A549 (cell line): Measurements from ENCODE around the gene CHRNA4. TPM values are rescaled to one million over a fixed set of nuclear protein-coding genes. Genes with fewer than 3 reads are reported as not detected.

Experiments used
- ATAC-seq, 2 experiments: fragments of 200-7000 bp in 1 of 2; fragments of >200 bp in 1 of 2; cut with Nextera tagmentation in 1 of 2; cut with Tn5 transposase in 1 of 2; 3 replicates each; pipeline versions ENCODE4 v1.8.0 to v1.9.1; 2018 to 2020; ENCODE audit warnings: mild to moderate bottlenecking in 1 of 2, moderate library complexity in 1 of 2
- CTCF ChIA-PET: fragments of 300-600 bp; sonication (Branson Sonifier 250); formaldehyde crosslinking; extraction: SDS; loops from one replicate; lab custom pipeline; 2021; ENCODE audit warnings: antibody characterized with exemption, inconsistent platforms; lab: Yijun Ruan, JAX
- POLR2A ChIA-PET: fragments of 350-600 bp; formaldehyde crosslinking; extraction: SDS; loops from one replicate; lab custom pipeline; 2021; ENCODE audit warnings: antibody characterized with exemption, inconsistent platforms; lab: Yijun Ruan, JAX
- DNase-seq, 2 experiments: peaks; one replicate each; pipeline versions ENCODE4 v3.0.0 to v3.0.0-alpha.2; 2011 to 2016; ENCODE audit warnings: low read depth in 1 of 2, low spot score in 1 of 2
- FAIRE-seq: peaks from 2 replicates; lab custom pipeline; 2011; peaks lifted over from hg19 to GRCh38; lab: Jason Lieb, UNC
- H3K27ac ChIP-seq, 2 experiments: fragments of >200 bp; sonication (Bioruptor Twin); formaldehyde crosslinking; 3 replicates each; pipeline ENCODE4 v1.5.1; 2016 to 2017
- H3K4me1 ChIP-seq: fragments of >200 bp; sonication (Bioruptor Twin); formaldehyde crosslinking; 3 replicates; pipeline ENCODE4 v1.6.1; 2016
- H3K4me2 ChIP-seq: fragments of >200 bp; sonication (Bioruptor Twin); formaldehyde crosslinking; 3 replicates; pipeline ENCODE4 v1.6.1; 2016
- H3K4me3 ChIP-seq: fragments of >200 bp; sonication (Bioruptor Twin); formaldehyde crosslinking; 3 replicates; pipeline ENCODE4 v1.5.1; 2016
- H3K9me3 ChIP-seq: fragments of >200 bp; sonication (Bioruptor Twin); formaldehyde crosslinking; 3 replicates; pipeline ENCODE4 v1.6.1; 2016
- CBX2 ChIP-seq: fragments of 200-600 bp; sonication (generic); IDR thresholded peaks from 2 replicates; pipeline ENCODE4 v1.6.1; 2016; ENCODE audit warnings: low read depth, mild to moderate bottlenecking, borderline replicate concordance
- EHF ChIP-seq: fragments of 250-450 bp; sonication (Bioruptor Pico); IDR thresholded peaks from 2 replicates; pipeline ENCODE4 v1.5.0; 2020; ENCODE audit warnings: mild to moderate bottlenecking
- FOSL2 ChIP-seq, 2 experiments: fragments of 450-650 bp in 1 of 2; fragments of >200 bp in 1 of 2; sonication (Bioruptor Twin) in 1 of 2; formaldehyde crosslinking; IDR thresholded peaks; 2 replicates each; pipeline versions ENCODE4 v1.5.0 to v1.6.1; 2016 to 2020; ENCODE audit warnings: mild to moderate bottlenecking in 1 of 2, moderate library complexity in 1 of 2
- FOXS1 ChIP-seq: fragments of 250-450 bp; sonication (Bioruptor Pico); IDR thresholded peaks from 2 replicates; pipeline ENCODE4 v1.5.0; 2020; ENCODE audit warnings: mild to moderate bottlenecking, moderate library complexity
- HMGXB4 ChIP-seq: fragments of 250-450 bp; sonication (Bioruptor Pico); IDR thresholded peaks from 2 replicates; pipeline ENCODE4 v1.5.0; 2021; ENCODE audit warnings: mild to moderate bottlenecking, moderate library complexity, borderline replicate concordance
- HOXB13 ChIP-seq: fragments of 250-450 bp; sonication (Bioruptor Pico); IDR thresholded peaks from 2 replicates; pipeline ENCODE4 v1.5.0; 2020; ENCODE audit warnings: low read depth, mild to moderate bottlenecking, moderate library complexity
- HOXB5 ChIP-seq: fragments of 250-450 bp; sonication (Bioruptor Pico); IDR thresholded peaks from 2 replicates; pipeline ENCODE4 v1.5.0; 2020; ENCODE audit warnings: mild to moderate bottlenecking, moderate library complexity
- KDM5A ChIP-seq: fragments of 200-600 bp; sonication (generic); IDR thresholded peaks from 2 replicates; pipeline ENCODE4 v1.6.1; 2016; ENCODE audit warnings: antibody characterized with exemption, mild to moderate bottlenecking
- MYC ChIP-seq: IDR thresholded peaks from 2 replicates; pipeline ENCODE4 v1.6.1; 2012; ENCODE audit warnings: mild to moderate bottlenecking, inconsistent platforms, low read length, improper control_type of control experiment, borderline replicate concordance
- PHF8 ChIP-seq: fragments of 200-600 bp; sonication (generic); IDR thresholded peaks from 2 replicates; pipeline ENCODE4 v1.6.1; 2016; ENCODE audit warnings: low read depth, mild to moderate bottlenecking, antibody characterized with exemption, moderate library complexity, borderline replicate concordance
- ZC3H11A ChIP-seq: fragments of 450-650 bp; IDR thresholded peaks from 2 replicates; pipeline ENCODE4 v1.6.1; 2014; ENCODE audit warnings: antibody characterized with exemption, mild to moderate bottlenecking
- WGBS: methylation state at CpG from one replicate; pipeline ENCODE4 v1.1.6; 2017; ENCODE audit errors: missing lambda C conversion rate; 5-methylcytosine and 5-hydroxymethylcytosine counted together
- polyA plus RNA-seq, 4 experiments: library from polyadenylated mRNA; depleted of rRNA in 3 of 4; stranded (reverse); fragments of >200 nt; fragmentation: RNase III in 1 of 4; extraction: RNeasy Plus Mini Kit Qiagen cat#74134 plus additional on column Dnase treatment in 1 of 4; gene quantifications; 2 replicates in 3 of 4; 3 replicates in 1 of 4; pipeline ENCODE4 v1.2.3, GENCODE V29; 2011 to 2017
- TF ChIP-seq, protein P1 (sequence below): IDR thresholded peaks from 2 replicates; pipeline ENCODE4 v1.6.1; 2012
- TF ChIP-seq, protein P2 (sequence below): fragments of 150-350 bp; IDR thresholded peaks from 2 replicates; pipeline ENCODE4 v1.6.1; 2014; ENCODE audit warnings: low read depth, mild to moderate bottlenecking, low read length
- TF ChIP-seq, protein P3 (sequence below): fragments of 450-650 bp; IDR thresholded peaks from 2 replicates; pipeline ENCODE4 v1.6.1; 2014; ENCODE audit warnings: antibody characterized with exemption
- TF ChIP-seq, protein P4 (sequence below): fragments of 200-600 bp; sonication (generic); IDR thresholded peaks from 2 replicates; pipeline ENCODE4 v1.6.1; 2016; ENCODE audit warnings: antibody characterized with exemption, mild to moderate bottlenecking, moderate library complexity

CHRNA4 gene
- polyA plus RNA-seq, 2 of the 4 experiments (the other 2 are of a cell fraction), result 0.03 to 0.23 TPM

GRCh38 chr20:63320041-63320511 lies 41.1 kb downstream of the CHRNA4 start:
- no peak for FAIRE-seq
- POLR2A ChIA-PET, result no interaction called here
- H3K27ac ChIP-seq, result no peak overlapping the region
- no peak for DNase-seq
- H3K4me3 ChIP-seq, result no peak overlapping the region
- no peaks in the 10 kb centered on the region for H3K9me3 ChIP-seq
- 87% methylated on average over 9 of the region's 23 CpGs for WGBS
- TF ChIP-seq HOXB5 (no peak), PHF8 (no peak), FOSL2 (IDR thresholded peaks at IDR 0.05) (no peak), FOSL2 (CRISPR knock-in tag; IDR thresholded peaks at IDR 0.05) (no peak), MYC (no peak), EHF (CRISPR knock-in tag) (no peak), FOXS1 (CRISPR knock-in tag) (no peak), HOXB13 (CRISPR knock-in tag) (no peak), CBX2 (no peak)
- TF ChIP-seq, protein P1, sequence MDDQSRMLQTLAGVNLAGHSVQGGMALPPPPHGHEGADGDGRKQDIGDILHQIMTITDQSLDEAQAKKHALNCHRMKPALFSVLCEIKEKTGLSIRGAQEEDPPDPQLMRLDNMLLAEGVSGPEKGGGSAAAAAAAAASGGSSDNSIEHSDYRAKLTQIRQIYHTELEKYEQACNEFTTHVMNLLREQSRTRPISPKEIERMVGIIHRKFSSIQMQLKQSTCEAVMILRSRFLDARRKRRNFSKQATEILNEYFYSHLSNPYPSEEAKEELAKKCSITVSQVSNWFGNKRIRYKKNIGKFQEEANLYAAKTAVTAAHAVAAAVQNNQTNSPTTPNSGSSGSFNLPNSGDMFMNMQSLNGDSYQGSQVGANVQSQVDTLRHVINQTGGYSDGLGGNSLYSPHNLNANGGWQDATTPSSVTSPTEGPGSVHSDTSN, result no peak
- TF ChIP-seq, protein P2, sequence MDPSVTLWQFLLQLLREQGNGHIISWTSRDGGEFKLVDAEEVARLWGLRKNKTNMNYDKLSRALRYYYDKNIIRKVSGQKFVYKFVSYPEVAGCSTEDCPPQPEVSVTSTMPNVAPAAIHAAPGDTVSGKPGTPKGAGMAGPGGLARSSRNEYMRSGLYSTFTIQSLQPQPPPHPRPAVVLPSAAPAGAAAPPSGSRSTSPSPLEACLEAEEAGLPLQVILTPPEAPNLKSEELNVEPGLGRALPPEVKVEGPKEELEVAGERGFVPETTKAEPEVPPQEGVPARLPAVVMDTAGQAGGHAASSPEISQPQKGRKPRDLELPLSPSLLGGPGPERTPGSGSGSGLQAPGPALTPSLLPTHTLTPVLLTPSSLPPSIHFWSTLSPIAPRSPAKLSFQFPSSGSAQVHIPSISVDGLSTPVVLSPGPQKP, result no peak
- TF ChIP-seq, protein P3, sequence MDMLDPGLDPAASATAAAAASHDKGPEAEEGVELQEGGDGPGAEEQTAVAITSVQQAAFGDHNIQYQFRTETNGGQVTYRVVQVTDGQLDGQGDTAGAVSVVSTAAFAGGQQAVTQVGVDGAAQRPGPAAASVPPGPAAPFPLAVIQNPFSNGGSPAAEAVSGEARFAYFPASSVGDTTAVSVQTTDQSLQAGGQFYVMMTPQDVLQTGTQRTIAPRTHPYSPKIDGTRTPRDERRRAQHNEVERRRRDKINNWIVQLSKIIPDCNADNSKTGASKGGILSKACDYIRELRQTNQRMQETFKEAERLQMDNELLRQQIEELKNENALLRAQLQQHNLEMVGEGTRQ, result no peak
- TF ChIP-seq, protein P4, sequence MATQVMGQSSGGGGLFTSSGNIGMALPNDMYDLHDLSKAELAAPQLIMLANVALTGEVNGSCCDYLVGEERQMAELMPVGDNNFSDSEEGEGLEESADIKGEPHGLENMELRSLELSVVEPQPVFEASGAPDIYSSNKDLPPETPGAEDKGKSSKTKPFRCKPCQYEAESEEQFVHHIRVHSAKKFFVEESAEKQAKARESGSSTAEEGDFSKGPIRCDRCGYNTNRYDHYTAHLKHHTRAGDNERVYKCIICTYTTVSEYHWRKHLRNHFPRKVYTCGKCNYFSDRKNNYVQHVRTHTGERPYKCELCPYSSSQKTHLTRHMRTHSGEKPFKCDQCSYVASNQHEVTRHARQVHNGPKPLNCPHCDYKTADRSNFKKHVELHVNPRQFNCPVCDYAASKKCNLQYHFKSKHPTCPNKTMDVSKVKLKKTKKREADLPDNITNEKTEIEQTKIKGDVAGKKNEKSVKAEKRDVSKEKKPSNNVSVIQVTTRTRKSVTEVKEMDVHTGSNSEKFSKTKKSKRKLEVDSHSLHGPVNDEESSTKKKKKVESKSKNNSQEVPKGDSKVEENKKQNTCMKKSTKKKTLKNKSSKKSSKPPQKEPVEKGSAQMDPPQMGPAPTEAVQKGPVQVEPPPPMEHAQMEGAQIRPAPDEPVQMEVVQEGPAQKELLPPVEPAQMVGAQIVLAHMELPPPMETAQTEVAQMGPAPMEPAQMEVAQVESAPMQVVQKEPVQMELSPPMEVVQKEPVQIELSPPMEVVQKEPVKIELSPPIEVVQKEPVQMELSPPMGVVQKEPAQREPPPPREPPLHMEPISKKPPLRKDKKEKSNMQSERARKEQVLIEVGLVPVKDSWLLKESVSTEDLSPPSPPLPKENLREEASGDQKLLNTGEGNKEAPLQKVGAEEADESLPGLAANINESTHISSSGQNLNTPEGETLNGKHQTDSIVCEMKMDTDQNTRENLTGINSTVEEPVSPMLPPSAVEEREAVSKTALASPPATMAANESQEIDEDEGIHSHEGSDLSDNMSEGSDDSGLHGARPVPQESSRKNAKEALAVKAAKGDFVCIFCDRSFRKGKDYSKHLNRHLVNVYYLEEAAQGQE, result no peak
- TF ChIP-seq, all 56 proteins: peak for 0
- H3K4me2 ChIP-seq, result no peak overlapping the region
- H3K4me1 ChIP-seq, result peaks cover 9% of the 10 kb centered on the region; the same call in 2 of the 3 replicates
- no peak for ATAC-seq
- CTCF ChIA-PET, result interaction anchor here (1.3 to 3.8 kb wide), 3 partner anchors 10 to 61 kb away, joined by 5 to 31 read pairs (median 13); no protein-coding TSS in a partner anchor

DNA sequence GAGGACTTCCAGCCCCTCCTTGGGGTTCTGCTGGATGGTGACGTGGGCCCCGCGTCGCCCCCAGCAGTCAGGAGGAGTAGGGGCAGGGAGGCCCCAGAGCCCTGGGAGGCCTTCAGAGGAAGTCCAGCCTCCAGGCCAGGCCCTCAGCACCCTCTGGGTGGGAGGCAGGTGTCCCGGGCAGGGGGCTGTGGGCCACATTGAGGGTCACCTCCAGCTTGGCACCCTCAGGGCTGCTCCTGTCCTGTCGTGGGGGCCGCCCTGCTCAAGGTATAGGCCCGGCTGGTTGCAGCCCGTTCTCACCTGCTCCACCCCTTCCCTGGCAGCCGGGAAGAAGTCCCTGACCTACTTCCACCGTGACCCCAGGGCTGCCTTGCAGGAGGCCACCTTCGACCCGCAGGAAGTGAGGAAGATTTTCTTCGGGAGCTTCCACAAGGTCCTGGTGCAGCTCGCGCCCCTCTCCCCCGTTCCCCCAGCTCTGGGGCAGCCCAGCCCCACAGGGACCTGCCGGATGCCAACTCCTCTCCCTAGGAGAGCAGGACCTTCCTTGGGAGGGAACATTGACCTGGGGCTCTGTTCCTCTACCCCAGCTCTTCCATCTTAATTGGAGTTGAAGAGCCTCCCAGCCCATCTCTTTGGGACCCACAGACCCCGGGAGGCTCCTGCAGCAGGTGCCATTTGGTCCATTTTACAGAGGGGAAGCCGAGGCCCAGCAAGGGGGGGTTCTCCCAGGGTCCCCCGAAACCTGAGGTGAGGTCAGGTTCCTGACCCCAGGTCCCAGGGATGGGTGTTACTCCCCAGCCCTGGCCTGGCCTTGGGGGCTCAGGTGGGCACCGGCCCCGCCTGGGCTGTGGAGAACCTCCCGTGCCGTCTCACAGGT lies 41.7 kb downstream of the CHRNA4 start:
- FAIRE-seq (no peak), DNase-seq (no peak), ATAC-seq (no peak)
- Histone ChIP-seq H3K9me3 (no peaks in the 10 kb centered on the region), H3K27ac (no peak overlapping the region), H3K4me3 (no peak overlapping the region), H3K4me2 (no peak overlapping the region), H3K4me1 (peaks cover 9% of the 10 kb centered on the region; the same call in 2 of the 3 replicates)
- ChIA-PET CTCF (interaction anchor here (1.3 to 3.8 kb wide), 3 partner anchors 10 to 62 kb away, joined by 4 to 31 read pairs (median 5); no protein-coding TSS in a partner anchor), POLR2A (no interaction called here)
- WGBS, result 70% methylated on average over 19 of the region's 25 CpGs
- TF ChIP-seq, protein P3, result no peak
- TF ChIP-seq KDM5A, result no peak
- TF ChIP-seq HOXB13 (CRISPR knock-in tag), result no peak
- TF ChIP-seq, protein P2, result no peak
- TF ChIP-seq ZC3H11A, result no peak
- TF ChIP-seq, protein P4, result no peak
- no peak for TF ChIP-seq HMGXB4 (CRISPR knock-in tag)
